Left colon (tissue), 2 donors: ENCODE measurements around the gene CCDC160. TPM values are rescaled to one million over a fixed set of nuclear protein-coding genes. Genes with fewer than 3 reads are reported as not detected.
"Not testable (repeated sequence)": the region's sequence is repeated elsewhere in the genome, so short reads cannot be mapped to it uniquely, and the experiment has no call there.

ENCODE experiments used
- ATAC-seq: fragments of 200-7000 bp; cut with Tn5 transposase; one replicate; pipeline ENCODE4 v1.9.1; 2020; ENCODE audit warnings: mild to moderate bottlenecking, moderate library complexity
- DNase-seq, 2 donors: peaks; one replicate each; pipeline ENCODE4 v3.0.0-alpha.2; 2020
- intact Hi-C, 2 donors: fragments of 100-400 bp; cut with DNase I in 1 of 2; cut with micrococcal nuclease in 1 of 2; formaldehyde crosslinking; loops; one replicate each; pipeline versions ENCODE4 v1.11.2 to v1.14.0; 2022; cut with DNase I, micrococcal nuclease
- total RNA-seq, 2 donors: library from RNA; stranded (reverse); fragmentation: NEBNext Ultra II Directional; extraction: Animal tissue kit (Norgen Biotek cat#: 25700); gene quantifications; one replicate each; pipeline ENCODE4 v1.2.1, GENCODE V29; 2021
- donor health status: DM: no; HTN: no; CAD: no.
- donor health status: DM: yes; HTN: yes; CAD: no.

CCDC160 gene
- total RNA-seq, 2 donors from 2014 or later: not detected

DNA sequence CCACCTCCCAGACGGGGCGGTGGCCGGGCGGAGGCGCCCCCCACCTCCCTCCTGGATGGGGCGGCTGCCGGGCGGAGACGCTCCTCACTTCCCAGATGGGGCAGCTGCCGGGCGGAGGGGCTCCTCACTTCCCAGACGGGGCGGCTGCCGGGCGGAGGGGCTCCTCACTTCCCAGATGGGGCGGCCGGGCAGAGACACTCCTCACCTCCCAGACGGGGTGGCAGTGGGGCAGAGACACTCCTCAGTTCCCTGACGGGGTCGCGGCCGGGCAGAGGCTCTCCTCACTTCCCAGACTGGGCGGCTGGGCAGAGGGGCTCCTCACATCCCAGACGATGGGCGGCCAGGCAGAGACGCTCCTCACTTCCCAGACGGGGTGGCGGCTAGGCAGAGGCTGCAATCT lies 49.0 kb downstream of the CCDC160 start:
- DNase-seq, intact Hi-C loops, ATAC-seq: not testable (repeated sequence)

DNA sequence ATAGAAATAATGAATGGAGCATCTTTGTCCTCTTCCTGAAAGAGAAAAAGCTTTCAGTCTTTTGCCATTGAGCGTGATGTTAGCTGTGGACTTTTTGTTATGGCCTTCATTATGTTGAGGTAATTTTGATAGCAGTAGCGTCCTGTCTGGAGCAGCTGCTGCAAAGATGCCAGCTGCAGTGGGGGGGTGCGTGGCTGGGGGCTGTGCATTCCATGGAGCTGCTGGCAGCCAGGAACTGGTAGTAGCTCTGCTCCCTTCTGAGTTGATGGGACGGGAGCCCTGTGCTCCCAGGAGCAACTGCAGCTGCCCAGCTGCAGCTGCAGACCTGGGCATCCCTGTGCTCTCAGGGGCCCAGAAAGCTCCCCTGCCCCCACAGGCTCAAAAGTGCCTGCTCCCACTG lies 50.4 kb downstream of the CCDC160 start:
- intact Hi-C loops: no loop called here
- DNase-seq: no peak
- no peak for ATAC-seq

DNA sequence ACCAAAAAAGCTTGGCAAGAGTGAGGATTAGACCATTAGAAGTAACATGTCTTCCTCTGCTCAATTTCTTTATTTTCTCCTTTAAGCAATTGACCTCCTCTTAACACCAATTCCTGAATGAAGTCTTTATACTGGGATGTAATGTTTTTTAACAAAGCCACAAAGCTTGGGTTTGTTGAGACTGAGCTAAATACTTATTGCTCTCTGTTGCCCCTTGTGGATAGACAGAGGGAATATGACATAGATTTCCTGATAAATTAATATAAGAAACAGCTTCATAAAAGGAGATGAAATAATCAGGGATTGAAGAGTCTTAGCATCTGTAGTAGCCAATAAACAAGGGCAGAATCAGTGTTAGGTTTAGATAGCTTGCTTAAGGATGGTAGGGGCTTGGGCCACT lies 57.6 kb downstream of the CCDC160 start:
- DNase-seq (no peak), ATAC-seq (no peak)
- intact Hi-C loops: no loop called here

Other genes with a start within 250 kb of the CCDC160 start
- gene PHF6, start 136.1 kb downstream of the CCDC160 start, total RNA-seq: 10 to 100 TPM; 15.7 to 16.8 TPM
- gene HPRT1, start 223.0 kb downstream of the CCDC160 start, total RNA-seq: 10 to 100 TPM; 19.7 to 22.1 TPM